GM18499 (cell line): ENCODE results near the gene FAM131A.

ENCODE experiments used
- ATAC-seq: cut with Tn5 transposase; IDR thresholded peaks from one replicate; pipeline ENCODE4 v1.9.1; 2021; ENCODE audit warnings: moderate number of reproducible peaks; ENCODE audit not compliant: insufficient read depth, unreplicated experiment

The FAM131A gene

GRCh38 chr3:184372296-184372821 lies 35.0 kb downstream of the FAM131A start:
- no peak for ATAC-seq

- ATAC-seq: no peak
Measured at GRCh38 chr3:184372911-184373310, 35.5 kb downstream of the FAM131A start.

DNA sequence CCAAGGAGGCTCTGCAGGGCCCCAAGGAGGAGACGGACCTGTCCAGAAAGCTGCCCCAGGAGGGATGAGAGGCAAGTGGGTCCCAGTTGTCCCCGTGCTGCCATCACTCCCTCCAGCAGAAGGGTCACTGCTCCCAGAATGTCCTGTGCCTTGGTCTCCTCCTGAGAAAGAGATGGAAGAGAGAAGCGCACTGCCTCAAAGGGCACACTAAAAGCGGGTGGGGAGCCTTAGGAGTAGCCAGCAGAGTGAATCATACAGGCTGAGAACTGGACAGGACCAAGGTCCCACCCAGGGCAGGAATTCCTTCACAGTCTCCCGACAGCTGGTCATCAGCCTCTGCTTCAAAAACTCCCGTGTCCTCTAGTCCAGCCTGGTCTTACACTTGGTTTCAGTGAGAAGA lies 36.0 kb downstream of the FAM131A start:
- no peak for ATAC-seq

- ATAC-seq: no peak
Measured at GRCh38 chr3:184375747-184376461, 38.5 kb downstream of the FAM131A start.

- ATAC-seq: no peak
Measured at GRCh38 chr3:184377374-184377773, 40.0 kb downstream of the FAM131A start.

DNA sequence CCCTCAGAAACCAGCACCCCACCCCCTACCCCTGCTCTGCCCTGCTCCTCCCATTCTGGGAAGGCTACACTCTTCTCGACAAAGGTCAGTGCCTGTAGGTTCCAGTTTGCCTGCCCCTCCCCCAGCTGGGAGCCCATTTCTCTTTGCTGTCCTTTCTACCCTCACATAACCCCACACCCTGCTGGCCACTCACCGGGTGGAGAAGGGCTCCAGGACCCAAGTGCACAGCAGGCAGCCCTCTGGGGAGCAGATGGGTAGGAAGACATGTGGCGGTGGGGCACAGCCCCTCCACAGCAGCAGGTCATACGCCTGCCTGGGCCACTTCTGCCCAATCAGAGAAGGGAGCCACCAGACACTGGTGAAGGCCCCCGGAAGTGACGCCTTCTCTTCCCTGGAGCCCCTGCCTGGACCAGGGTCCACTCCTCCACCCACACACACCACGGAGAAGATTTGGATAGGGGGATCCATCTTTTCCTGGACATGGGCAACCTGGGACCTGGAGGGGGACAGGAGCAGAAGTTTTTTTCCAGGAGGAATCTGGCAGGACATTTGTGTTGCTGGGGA lies 40.6 kb downstream of the FAM131A start, which contains the start of gene THPO:
Gene THPO, minus strand, starts transcription at position 326 of the 564 bp plus-strand sequence. CDS start 1,948 bp downstream, outside the sequence.
- ATAC-seq: no peak

GRCh38 chr3:184378651-184379357 lies 41.4 kb downstream of the FAM131A start:
- no peak for ATAC-seq

GRCh38 chr3:184379358-184380184 lies 42.2 kb downstream of the FAM131A start, which contains the start of gene CHRD:
Gene CHRD (plus strand): TSS chr3:184380054. CDS start chr3:184380319, 265 bp downstream.
- ATAC-seq: no peak

DNA sequence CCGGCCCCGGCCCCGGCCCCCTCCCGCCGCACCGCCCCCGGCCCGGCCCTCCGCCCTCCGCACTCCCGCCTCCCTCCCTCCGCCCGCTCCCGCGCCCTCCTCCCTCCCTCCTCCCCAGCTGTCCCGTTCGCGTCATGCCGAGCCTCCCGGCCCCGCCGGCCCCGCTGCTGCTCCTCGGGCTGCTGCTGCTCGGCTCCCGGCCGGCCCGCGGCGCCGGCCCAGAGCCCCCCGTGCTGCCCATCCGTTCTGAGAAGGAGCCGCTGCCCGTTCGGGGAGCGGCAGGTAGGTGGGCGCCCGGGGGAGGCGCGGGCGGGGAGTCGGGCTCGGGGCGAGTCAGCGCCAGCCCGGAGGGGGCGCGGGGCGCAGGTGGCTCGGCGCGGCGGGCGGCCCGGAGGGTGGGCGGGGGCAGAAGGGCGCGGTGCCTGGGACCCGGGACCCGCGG lies 42.8 kb downstream of the FAM131A start:
- ATAC-seq: no peak

DNA sequence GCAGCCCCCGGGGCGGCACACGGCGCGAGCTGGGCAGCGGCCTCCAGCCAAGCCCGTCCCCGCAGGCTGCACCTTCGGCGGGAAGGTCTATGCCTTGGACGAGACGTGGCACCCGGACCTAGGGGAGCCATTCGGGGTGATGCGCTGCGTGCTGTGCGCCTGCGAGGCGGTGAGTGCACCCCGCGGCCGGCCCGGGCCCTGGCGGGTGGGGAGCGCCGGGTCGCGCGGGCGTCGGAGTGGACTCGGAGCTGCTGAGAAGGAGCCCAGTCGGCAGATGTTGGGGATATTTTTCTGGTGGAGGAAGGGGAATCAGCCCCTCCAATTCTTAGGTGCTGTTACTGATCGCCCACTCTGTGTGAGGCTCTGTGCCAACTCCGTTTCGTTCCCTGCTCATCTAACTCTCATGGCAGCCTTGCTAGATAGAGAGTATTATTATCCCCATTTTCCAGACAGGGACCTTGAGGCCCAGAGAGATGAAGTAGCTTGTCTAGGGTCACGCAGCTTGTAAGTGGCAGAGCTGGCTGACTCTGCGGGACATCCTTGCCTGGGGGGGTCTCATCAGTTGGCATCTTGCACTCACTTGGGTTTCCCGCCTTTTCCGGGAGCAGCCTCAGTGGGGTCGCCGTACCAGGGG lies 43.3 kb downstream of the FAM131A start:
- ATAC-seq: no peak

DNA sequence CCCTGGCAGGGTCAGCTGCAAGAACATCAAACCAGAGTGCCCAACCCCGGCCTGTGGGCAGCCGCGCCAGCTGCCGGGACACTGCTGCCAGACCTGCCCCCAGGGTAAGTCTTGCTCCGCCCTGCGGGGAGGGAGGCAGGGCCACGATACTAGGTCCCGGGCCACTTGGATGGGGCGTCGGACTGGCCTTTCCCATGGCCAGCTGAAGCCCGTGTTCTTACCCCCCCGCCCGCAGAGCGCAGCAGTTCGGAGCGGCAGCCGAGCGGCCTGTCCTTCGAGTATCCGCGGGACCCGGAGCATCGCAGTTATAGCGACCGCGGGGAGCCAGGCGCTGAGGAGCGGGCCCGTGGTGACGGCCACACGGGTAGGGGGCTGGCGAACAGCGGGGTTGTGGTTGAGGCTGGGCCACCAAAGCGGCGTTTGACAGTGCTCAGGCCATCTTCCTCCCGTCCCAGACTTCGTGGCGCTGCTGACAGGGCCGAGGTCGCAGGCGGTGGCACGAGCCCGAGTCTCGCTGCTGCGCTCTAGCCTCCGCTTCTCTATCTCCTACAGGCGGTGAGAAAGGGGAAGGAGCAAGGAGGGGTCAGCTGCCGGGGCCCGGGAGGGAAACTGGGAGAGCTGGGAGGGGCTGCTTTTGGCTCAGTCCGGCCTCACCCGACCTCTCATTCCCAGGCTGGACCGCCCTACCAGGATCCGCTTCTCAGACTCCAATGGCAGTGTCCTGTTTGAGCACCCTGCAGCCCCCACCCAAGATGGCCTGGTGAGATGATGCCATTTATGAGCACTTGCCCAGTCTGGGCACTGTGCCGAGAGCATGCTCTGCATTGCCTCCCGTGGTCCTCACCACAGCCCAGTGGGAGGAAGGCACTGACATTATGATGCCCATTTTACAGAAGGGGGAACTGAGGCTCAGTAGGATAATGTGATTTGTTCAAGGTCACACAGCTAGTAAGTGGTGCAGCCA lies 44.1 kb downstream of the FAM131A start:
- no peak for ATAC-seq

DNA sequence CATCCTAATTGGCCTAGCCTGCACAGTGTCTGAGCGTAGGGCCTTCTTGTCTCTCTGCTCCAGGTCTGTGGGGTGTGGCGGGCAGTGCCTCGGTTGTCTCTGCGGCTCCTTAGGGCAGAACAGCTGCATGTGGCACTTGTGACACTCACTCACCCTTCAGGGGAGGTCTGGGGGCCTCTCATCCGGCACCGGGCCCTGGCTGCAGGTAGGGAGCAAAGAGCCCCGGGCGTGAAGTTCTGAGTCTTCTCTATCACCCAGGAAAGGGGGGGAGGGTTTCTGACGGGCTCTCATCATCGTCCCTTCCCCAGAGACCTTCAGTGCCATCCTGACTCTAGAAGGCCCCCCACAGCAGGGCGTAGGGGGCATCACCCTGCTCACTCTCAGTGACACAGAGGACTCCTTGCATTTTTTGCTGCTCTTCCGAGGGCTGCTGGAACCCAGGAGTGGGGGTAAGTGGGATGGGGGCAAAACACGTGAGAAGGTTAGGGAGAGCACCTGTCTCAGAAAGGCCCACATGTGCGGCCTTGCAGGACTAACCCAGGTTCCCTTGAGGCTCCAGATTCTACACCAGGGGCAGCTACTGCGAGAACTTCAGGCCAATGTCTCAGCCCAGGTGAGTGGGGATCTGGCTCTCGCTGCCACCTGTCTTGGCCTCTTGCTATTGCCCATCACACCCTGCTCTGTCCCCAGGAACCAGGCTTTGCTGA lies 45.1 kb downstream of the FAM131A start:
- no peak for ATAC-seq

DNA sequence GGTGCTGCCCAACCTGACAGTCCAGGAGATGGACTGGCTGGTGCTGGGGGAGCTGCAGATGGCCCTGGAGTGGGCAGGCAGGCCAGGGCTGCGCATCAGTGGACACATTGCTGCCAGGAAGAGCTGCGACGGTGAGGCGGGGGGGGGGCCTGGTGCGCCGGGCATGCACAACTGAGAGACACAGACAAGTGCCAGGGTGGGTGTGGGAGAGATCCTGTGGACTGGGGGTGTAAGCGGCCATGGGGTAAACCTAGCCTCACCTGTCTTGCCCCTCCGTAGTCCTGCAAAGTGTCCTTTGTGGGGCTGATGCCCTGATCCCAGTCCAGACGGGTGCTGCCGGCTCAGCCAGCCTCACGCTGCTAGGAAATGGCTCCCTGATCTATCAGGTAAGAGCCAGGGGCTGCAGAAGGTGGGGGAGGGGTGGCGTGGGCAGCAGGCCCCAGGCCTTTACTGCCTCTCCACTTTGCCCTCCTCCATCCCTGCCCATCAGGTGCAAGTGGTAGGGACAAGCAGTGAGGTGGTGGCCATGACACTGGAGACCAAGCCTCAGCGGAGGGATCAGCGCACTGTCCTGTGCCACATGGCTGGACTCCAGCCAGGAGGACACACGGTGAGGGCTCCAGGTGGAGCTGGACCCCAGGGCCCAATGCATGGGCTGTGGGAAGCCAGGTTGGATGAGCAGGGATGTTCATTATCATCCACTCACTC lies 45.8 kb downstream of the FAM131A start:
- no peak for ATAC-seq

DNA sequence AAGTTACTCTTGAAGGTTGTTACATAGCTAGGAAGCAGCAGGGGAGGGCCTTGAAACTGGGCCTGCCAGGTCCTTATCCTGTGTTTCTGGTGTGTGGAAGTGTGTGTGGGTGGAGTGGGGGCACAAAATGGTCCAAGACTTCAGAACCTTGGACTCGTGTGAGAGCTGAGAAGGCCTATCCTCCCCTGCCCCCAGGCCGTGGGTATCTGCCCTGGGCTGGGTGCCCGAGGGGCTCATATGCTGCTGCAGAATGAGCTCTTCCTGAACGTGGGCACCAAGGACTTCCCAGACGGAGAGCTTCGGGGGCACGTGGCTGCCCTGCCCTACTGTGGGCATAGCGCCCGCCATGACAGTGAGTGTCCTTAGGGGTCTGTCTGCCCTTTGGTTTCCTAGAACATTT lies 46.9 kb downstream of the FAM131A start:
- ATAC-seq: no peak

DNA sequence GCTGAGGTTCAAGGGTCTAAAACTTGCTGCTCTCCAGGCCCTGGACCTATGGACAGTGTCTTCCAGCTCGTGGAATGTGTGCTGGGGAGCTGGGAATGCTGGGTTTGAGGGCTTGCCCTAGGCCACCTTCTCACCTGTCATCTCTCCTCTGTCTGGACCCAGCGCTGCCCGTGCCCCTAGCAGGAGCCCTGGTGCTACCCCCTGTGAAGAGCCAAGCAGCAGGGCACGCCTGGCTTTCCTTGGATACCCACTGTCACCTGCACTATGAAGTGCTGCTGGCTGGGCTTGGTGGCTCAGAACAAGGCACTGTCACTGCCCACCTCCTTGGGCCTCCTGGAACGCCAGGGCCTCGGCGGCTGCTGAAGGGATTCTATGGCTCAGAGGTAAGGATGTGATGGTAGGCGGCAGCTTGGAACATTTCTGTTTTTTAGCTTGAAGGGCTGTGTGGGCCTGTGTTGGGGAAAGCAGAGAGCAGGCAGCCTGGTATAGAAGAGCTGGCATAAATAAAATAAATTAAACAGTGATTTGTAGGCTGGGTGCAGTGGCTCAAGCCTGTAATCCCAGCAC lies 47.5 kb downstream of the FAM131A start:
- ATAC-seq: no peak

- ATAC-seq: no peak
Measured at GRCh38 chr3:184386047-184386806, 48.8 kb downstream of the FAM131A start.
